GM19023 (cell line): ENCODE data around the gene C2orf15.
"Not testable (repeated sequence)": the region's sequence is repeated elsewhere in the genome, so short reads cannot be mapped to it uniquely, and the experiment has no call there.

ENCODE experiments used
- ATAC-seq: cut with Tn5 transposase; IDR thresholded peaks from one replicate; pipeline ENCODE4 v1.9.1; 2021; ENCODE audit warnings: mild to moderate bottlenecking, moderate library complexity; ENCODE audit not compliant: unreplicated experiment

The C2orf15 gene

DNA sequence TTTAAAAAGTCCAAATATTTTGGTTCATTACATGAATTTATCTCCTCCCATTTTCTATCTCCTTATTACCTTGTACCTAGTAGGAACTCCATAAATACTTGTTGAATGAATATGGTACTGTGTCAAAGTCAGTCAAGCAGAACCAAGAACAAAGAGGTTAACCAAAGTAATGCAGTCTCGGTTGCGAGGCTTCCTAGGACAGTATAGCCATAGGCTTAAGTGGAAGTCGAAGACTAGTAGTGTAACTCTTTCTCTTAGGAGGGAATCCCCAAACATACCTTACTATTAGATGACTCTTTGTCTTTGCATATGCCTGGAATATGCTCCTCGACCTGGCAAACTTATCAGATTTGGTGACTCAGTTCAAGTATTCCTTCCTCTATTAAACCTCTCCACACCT is 18.1 kb downstream of the C2orf15 start:
- ATAC-seq: no peak

DNA sequence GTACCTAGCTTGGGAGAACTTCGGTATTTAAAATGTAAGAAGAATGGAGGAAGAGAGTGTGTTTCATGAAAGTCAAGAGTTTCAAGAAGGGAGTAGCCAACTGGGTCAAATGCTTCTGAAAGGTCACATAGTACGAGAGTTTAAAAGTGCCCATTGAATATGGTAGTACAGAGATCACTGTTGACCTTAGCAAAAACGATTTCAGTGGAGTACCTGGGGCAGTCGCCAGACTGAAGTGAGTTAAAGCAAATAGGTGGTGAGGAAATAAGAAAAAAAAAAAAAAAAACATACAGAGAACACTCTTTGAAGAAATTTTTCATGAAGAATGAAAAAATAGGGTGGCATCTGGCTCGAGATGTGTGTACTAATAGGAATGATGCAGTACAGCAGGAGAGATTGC is 24.7 kb downstream of the C2orf15 start:
- no peak for ATAC-seq

DNA sequence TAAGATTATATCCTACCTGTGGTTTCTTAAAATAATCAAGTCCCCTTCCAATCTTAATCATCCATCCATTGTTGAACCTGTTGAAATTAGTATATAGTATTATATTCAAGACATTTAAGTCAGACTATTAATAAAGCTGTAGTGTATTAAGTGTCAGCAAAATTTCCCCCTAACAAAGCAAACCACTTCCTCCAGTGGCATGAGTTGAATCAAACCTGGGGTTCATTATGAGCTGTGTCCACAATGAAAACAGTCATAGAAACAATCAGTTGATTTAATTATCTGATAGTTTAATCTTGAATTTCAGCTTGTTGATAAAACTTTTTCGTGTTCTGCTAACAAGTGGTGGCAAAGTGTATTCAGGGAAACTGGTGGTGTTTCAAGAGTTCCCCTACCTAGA is 28.0 kb downstream of the C2orf15 start:
- no peak for ATAC-seq

DNA sequence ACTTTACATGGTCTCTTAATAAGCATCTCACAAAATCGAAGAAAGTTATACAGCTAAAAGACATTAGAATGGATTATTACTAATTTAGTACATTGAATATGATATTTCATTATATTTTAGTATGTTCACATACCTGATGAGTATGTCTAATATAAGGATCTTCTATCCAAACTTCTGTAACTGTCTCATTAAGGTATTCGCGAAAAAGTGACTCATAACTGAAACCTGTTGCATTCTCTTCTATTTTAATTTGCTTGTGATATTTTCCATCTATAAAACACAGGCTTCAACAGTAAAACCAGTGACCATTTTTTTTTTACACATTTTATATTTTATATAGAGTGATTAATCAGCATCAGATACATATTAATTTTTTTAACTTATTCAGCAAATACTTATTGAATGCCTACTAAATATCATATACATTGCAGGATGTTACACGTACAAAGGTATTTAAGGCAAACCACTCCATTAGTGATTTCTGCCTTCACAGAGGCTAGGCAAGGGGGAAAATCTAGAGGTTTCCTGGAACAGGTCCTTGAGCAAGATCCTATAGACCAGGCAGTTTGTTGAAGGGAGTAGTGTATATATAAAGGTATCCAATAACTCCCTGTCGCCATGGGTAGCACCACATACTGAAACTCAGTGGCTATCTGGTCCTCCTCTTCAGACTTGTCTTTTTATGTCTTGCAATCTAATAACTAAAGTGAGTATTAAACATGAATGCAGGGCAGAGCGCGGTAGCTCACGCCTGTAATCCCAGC is 30.1 kb downstream of the C2orf15 start:
- no peak for ATAC-seq

DNA sequence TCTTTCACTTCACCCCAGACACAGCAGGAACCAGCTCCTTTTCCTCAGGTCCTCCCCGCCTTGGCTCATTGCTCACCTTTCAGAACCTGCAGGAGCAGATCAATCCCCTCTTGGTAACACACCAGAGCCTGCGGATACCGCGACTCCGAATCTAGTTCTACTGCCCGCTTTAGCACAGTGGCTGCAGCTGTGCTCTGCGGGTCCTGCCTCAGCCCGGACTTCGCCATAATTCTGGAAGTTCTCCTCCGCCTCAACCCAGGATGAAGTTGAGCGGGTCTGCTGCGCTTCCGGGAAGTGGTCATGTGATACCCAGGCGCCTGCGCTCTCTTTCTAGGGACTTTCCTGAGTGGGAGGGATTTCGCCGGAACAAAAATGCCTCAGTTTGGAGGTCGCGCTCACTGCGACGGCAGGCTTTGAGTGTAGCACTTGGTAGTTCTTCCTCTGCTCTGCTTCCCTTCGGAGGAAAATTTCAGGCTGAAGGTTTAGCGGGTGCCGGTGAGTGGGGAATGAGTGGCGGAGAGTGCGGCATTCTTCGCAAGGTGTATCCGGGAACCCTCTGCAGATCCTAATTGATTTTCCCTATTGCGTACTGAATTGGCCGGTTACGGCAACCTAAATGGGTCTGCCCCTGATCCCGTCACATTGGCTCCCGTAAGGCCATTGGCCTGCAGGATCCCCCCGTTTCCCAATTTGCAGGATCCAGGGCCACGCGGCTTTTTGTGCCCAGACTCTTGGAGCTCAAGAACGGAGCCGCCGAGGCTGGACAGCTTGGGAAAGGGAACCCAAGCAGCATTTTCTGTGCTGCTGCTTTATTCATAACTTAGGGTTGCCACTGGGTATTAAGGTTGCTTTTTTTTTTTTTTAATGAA is 39.5 kb downstream of the C2orf15 start, which contains the start of the genes MITD1 and MRPL30:
TSS of gene MITD1 (minus strand) at position 304 of the 869 bp plus-strand sequence. CDS start at position 227, 77 bp downstream.
TSS of gene MRPL30 (plus strand) at position 430 of the 869 bp plus-strand sequence. CDS start 5,020 bp downstream, outside the sequence.
- peak; percentile 91 for ATAC-seq

DNA sequence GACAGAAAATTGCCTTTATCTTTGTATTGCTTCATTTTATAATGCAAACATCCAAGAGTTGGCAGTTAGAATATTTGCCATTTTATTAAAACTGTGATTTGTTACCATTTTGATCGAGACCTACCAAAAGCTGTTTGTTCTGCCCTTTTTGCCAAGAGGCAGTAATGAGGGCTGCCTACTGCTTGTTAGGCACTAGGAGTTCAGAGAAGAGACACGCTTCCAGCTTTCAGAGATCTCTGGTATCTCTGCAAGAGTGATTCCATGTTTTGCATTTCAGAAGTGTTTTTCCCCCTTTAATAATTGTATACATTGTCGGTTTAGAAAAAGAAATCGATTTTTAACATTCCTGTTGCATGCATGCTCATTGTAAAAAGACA is 40.1 kb downstream of the C2orf15 start:
- ATAC-seq: no peak

DNA sequence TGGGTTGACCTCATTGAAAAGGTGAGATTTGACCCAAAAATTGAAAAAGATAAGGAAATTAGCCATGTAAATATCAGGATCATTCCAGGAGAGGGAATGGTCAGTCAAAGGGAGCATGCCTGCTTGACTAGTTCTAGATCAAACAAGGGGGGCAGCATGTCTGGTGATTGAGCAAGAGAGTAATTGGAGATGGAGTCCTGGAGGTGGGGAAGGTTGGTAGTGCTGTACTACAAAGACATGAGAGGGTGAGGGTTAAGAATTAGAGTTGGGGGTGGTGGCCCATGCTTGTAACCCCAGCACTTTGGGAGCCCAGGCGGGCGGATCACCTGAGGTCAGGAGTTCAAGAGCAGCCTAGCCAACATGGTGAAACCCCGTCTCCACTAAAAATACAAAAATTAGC is 41.5 kb downstream of the C2orf15 start:
- ATAC-seq: no peak

DNA sequence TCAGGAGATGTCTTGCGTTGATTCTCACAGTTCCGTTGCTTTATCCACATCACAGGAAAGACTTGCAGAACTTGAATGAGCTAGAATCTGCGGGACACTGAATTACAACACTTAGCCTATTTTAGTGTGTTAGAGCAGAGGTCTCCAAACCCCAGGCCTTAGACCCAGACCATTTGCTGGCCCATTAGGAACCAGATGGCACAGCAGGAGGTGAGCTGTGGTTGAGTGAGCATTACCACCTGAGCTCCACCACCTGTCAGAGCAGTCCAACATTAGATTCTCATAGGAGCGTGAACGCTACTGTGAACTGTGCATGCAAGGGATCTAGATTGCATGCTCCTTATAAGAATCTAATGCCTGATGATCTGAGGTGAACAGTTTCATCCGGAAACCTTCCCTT is 43.3 kb downstream of the C2orf15 start:
- no peak for ATAC-seq

DNA sequence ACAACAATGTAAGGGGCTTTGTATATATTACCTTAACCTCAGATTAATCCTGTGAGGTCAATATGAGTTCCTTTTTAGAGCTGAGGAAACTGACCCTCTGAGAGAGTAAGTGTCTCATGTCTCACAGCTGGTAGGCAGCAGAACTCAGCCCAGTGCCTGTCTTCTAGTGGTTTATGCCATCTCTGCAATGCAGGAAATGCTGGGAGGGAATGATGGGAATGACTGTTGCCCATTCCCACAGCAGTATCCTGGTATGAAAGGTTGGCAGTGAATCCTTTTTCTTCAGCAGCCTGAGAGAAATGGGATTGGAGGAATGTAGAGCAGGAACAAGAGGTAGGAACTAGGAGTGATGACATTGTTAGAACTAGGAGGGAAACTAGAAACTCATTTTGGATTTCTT is 45.5 kb downstream of the C2orf15 start:
- no peak for ATAC-seq

DNA sequence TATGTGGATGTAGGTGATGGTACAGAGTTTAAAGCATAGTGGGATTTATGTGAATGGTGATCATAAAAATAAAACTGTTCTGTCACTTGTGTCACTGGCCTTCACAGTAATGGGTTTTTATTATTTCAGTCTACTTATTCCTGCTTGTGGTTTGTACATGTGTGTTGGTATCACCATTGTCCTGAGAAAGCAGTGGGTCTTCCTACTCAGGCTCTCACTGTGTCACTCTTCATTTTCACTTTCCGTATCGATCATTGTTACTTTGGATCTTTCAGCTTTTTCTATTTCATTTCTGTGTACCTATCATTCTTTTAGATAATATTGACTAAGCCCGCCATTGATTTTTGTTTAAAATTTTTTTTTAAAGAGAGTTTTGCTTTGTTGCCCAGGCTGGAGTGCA is 46.9 kb downstream of the C2orf15 start:
- no peak for ATAC-seq

DNA sequence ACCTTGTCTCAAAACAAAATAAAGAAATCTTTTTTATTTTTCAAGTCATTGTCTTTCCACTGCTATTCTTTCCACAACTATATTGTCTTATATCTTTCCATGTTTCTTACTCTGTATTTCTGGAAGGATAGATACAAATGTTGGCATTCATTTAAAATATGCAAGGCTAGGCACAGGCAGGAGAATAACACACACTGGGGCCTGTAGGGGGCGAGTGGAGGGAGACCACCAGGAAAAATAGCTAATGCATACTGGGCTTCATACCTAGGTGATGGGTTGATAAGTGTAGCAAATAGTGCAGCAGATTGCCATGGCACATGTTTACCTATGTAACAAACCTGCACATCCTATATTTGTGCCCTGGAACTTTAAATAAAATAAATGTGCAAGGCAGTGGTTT is 49.0 kb downstream of the C2orf15 start:
- ATAC-seq: no peak

DNA sequence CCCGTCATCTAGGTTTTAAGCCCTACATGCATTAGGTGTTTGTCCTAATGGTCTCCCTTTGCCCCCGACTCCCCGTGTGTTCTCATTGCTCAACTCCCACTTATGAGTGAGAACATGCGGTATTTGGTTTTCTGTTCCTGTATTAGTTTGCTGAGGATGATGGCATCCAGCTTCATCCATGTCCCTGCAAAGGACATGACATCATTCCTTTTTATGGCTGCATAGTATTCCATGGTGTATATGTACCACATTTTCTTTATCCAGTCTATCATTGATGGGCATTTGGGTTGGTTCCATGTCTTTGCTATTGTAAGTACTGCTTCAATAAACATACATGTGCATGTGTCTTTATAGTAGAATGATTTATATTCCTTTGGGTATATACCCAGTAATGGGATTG is 50.9 kb downstream of the C2orf15 start:
- ATAC-seq: not testable (repeated sequence)

DNA sequence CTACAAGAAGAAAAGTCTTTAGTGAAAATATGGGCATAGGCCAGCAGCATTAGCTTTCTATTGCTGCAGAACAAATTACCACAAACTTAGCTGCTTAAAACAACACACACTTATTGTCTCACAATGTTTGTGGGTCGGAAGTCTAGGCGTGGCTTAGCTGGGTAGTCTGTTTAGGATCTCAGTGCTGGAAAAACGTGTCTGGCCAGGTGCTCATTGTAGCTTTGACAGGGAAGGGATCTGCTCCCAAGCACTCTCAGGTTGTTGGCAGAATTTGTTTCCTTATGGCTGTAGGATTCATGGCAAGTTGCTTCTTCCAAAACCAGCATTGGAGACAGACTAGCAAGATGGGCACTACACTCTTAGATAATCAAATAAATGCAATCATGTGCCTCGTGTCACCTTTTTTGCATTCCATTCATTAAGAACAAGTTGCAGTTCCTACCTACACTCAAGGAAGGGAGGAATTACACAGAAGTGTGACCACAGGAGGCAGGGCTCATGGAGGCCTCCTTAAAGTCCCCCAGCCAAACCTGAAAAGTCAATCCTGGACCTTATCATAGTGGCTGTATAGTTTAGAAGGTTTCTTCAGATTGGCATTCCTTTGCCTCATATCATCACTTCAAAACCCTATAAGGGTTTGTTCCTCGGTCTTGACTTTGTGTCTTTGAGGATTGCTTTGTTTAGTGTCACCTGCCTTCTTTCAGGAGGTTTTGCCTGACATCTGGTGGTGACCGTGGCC is 56.8 kb downstream of the C2orf15 start:
- ATAC-seq: no peak

DNA sequence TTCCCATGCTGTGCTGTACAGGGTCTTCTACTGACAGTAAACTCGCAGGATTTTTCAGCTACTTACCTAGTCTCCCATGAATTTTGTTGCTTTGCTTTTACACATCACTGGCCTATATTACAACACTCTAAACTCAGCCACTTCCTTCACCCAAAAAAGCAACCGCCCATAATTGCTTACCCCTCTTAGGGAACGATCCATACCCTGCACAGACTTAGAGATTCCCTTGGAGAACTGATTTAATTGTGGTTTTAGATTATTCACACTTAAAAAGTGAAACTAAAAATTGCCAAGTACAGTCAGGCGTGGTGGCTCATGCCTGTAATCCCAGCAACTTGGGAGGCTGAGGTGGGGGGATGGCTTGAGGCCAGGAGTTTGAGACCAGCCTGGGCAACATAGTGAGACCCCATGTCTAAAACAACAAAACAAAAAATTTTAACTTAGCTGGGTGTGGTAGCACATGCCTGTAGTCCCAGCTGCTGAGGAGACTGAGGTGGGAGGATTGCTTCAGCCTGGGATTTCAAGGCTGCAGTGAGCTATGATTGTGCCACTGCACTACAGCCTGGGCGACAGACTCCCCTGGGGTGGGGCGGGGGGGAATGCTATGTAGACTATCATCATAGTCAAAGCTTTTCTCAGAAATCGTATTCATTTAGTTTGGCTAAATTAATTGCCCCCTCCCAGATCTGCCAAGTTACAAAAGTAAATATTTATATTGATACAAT is 58.7 kb downstream of the C2orf15 start:
- no peak for ATAC-seq
